Endothelial cell of umbilical vein (primary cell): ENCODE results near the gene MED4. TPM values are rescaled to one million over a fixed set of nuclear protein-coding genes. Genes with fewer than 3 reads are reported as not detected.

Experiments
- BruUV-seq: library from RNA; stranded (reverse); fragments of 400-500 nt; replicated peaks from 2 replicates; lab custom pipeline; 2021; lab: Mats Ljungman, UMichigan
- CTCF ChIA-PET: fragments of 300-600, 350-600 bp; sonication (Branson Sonifier 250); formaldehyde crosslinking; loops from one replicate; lab custom pipeline; 2021; ENCODE audit warnings: antibody characterized with exemption, inconsistent platforms; lab: Charles Lee
- POLR2A ChIA-PET: fragments of 300-600, 350-600 bp; sonication (Branson Sonifier 250); formaldehyde crosslinking; loops from one replicate; lab custom pipeline; 2021; ENCODE audit warnings: antibody characterized with exemption, inconsistent platforms; lab: Charles Lee
- DNase-seq: peaks from one replicate; pipeline ENCODE4 v3.0.0-alpha.2; 2011; ENCODE audit warnings: low read depth, low spot score
- FAIRE-seq: peaks from 2 replicates; lab custom pipeline; 2011; peaks lifted over from hg19 to GRCh38; lab: Jason Lieb, UNC
- H2AFZ ChIP-seq: 2 replicates; pipeline ENCODE4 v1.6.0; 2012; ENCODE audit warnings: low read depth, low read length, control low read depth, inconsistent platforms
- H3K27ac ChIP-seq: 2 replicates; pipeline ENCODE4 v1.5.1; 2011; ENCODE audit warnings: low read depth, mild to moderate bottlenecking, control low read depth, low read length, moderate library complexity; ENCODE audit not compliant: insufficient read depth
- H3K27me3 ChIP-seq, 2 experiments: 2 replicates each; pipeline versions ENCODE4 v1.6.0 to v1.6.1; 2011; ENCODE audit warnings: low read length in 2 of 2, mixed read lengths in 1 of 2; ENCODE audit not compliant: control insufficient read depth in 2 of 2, insufficient read depth in 2 of 2
- H3K36me3 ChIP-seq, 2 experiments: 2 replicates in 1 of 2; 3 replicates in 1 of 2; pipeline ENCODE4 v1.5.1; 2011; ENCODE audit warnings: low read length in 2 of 2, mild to moderate bottlenecking in 1 of 2, moderate library complexity in 1 of 2; ENCODE audit not compliant: control insufficient read depth in 2 of 2, insufficient read depth in 2 of 2; ENCODE audit errors: extremely low read depth in 1 of 2
- H3K4me1 ChIP-seq: 3 replicates; pipeline ENCODE4 v1.5.1; 2011; ENCODE audit warnings: mild to moderate bottlenecking, low read length; ENCODE audit not compliant: control insufficient read depth, insufficient read depth; ENCODE audit errors: extremely low read depth
- H3K4me2 ChIP-seq: 2 replicates; pipeline ENCODE4 v1.6.1; 2011; ENCODE audit warnings: low read length, control low read depth, mixed read lengths; ENCODE audit not compliant: insufficient read depth
- H3K4me3 ChIP-seq, 3 experiments: fragments of 200-600 bp in 1 of 3; sonication (generic), shearing (Covaris generic) in 1 of 3; replicated peaks in 1 of 3; 2 replicates each; pipeline ENCODE4 v1.5.1; 2011 to 2016; ENCODE audit warnings: control low read depth in 3 of 3, low read length in 3 of 3, mild to moderate bottlenecking in 2 of 3, inconsistent platforms in 1 of 3, low read depth in 1 of 3, moderate library complexity in 1 of 3; ENCODE audit not compliant: insufficient read depth in 1 of 3
- H3K79me2 ChIP-seq: 2 replicates; pipeline ENCODE4 v1.6.0; 2012; ENCODE audit warnings: low read length, inconsistent platforms; ENCODE audit not compliant: control insufficient read depth, insufficient read depth
- H3K9ac ChIP-seq: replicated peaks from 2 replicates; pipeline ENCODE3; 2011; ENCODE audit warnings: low read length, control low read depth; ENCODE audit not compliant: insufficient read depth; ENCODE audit errors: extremely low read depth
- H3K9me1 ChIP-seq: replicated peaks from 3 replicates; pipeline ENCODE4 v1.6.0; 2011; ENCODE audit warnings: mild to moderate bottlenecking, low read length; ENCODE audit not compliant: control insufficient read depth, insufficient read depth; ENCODE audit errors: extremely low read depth
- H3K9me3 ChIP-seq: replicated peaks from 2 replicates; pipeline ENCODE4 v1.5.1; 2012; ENCODE audit warnings: low read length, inconsistent platforms; ENCODE audit not compliant: control insufficient read depth, insufficient read depth
- H4K20me1 ChIP-seq: replicated peaks from 2 replicates; pipeline ENCODE3; 2011; ENCODE audit warnings: mild to moderate bottlenecking, low read length; ENCODE audit not compliant: control insufficient read depth, insufficient read depth; ENCODE audit errors: extremely low read depth
- EZH2 ChIP-seq: IDR thresholded peaks from 2 replicates; pipeline ENCODE4 v1.6.1; 2012; ENCODE audit warnings: borderline replicate concordance, low read depth, mild to moderate bottlenecking, moderate library complexity, low read length, inconsistent platforms; ENCODE audit not compliant: severe bottlenecking
- FOS ChIP-seq: IDR thresholded peaks from 2 replicates; pipeline ENCODE4 v1.6.1; 2011; ENCODE audit warnings: mild to moderate bottlenecking, low read length, moderate library complexity, borderline replicate concordance; ENCODE audit not compliant: insufficient read depth
- GATA2 ChIP-seq: IDR thresholded peaks from 2 replicates; pipeline ENCODE4 v1.7.0; 2011; ENCODE audit warnings: low read depth, mild to moderate bottlenecking, moderate library complexity, mixed read lengths, low read length; ENCODE audit not compliant: insufficient read length, insufficient read depth
- JUN ChIP-seq: IDR thresholded peaks from 2 replicates; pipeline ENCODE4 v1.6.1; 2011; ENCODE audit warnings: borderline replicate concordance, low read depth; ENCODE audit not compliant: insufficient read length, insufficient read depth
- MYC ChIP-seq: IDR thresholded peaks from one replicate; pipeline ENCODE4 v1.6.1; 2011; ENCODE audit warnings: mild to moderate bottlenecking, low read depth, low read length
- POLR2A ChIP-seq: IDR thresholded peaks from 2 replicates; pipeline ENCODE4 v1.6.1; 2012; ENCODE audit warnings: low read depth, mild to moderate bottlenecking, control low read depth, low read length
- POLR2AphosphoS5 ChIP-seq: IDR thresholded peaks from 2 replicates; pipeline ENCODE4 v1.6.1; 2012; ENCODE audit warnings: low read depth, mild to moderate bottlenecking, control low read depth, low read length, moderate library complexity; ENCODE audit not compliant: insufficient read depth
- dilution Hi-C: fragments of 300-500 bp; cut with MboI; formaldehyde crosslinking; loops from one replicate; pipeline ENCODE4 v1.15.0; 2019; ENCODE audit warnings: low sequenced_read_pairs; ENCODE audit not compliant: extremely low pct_ligation_motif_present
- intact Hi-C: fragments of 100-400 bp; cut with micrococcal nuclease; formaldehyde crosslinking; loops from one replicate; pipeline ENCODE4 v1.10.0; 2022
- polyA plus RNA-seq, 4 experiments: library from polyadenylated mRNA; depleted of rRNA in 3 of 4; stranded (reverse) in 3 of 4; unstranded in 1 of 4; fragments of >200 nt; gene quantifications; 2 replicates each; pipeline versions ENCODE4 v1.2.1 to v1.2.3, GENCODE V29; 2011 to 2012; ENCODE audit warnings: missing spikeins in 1 of 4
- total RNA-seq: library from RNA; stranded (reverse); gene quantifications from 2 replicates; pipeline ENCODE4 v1.2.3, GENCODE V29; 2021
- TF ChIP-seq, protein P1 (sequence below): IDR thresholded peaks from 2 replicates; pipeline ENCODE4 v1.6.1; 2011; ENCODE audit not compliant: insufficient read depth, insufficient read length
- TF ChIP-seq, protein P2 (sequence below), 2 donors: IDR thresholded peaks; 1 replicate in 1 of 2; 2 replicates in 1 of 2; pipeline ENCODE4 v1.5.1; 2011; ENCODE audit warnings: low read length in 2 of 2, mild to moderate bottlenecking in 2 of 2, moderate library complexity in 2 of 2, control low read depth in 1 of 2, inconsistent platforms in 1 of 2, low read depth in 1 of 2; ENCODE audit not compliant: insufficient read depth in 1 of 2; ENCODE audit errors: extremely low read depth in 1 of 2

The MED4 gene
- total and polyA plus RNA-seq, 2 donors (not counting 3 experiments of a cell fraction or from before 2014, with no cell fraction given) = 21.9 to 43.3 TPM

DNA sequence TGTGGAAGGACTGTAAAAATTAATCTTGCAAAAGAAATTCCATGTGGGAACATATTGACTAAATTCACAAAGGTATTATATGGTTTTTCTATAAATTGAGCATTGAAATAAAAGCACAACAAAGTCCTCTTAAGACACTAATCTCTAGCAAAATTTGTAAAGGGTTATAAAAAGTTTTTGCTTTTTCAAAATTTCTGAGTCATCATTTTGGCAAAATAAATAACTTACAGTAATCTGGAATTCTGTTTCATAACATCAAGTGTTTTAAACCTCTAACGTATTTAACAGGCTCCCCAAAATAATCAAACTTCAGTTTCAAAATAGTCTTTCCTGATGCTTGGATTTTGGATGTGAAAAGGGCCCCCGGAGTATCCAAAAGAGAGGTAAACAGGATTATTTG is 26.0 kb downstream of the MED4 start:
- H3K9me1 ChIP-seq = no peaks in the 10 kb centered on the region
- H3K4me1 ChIP-seq = no peaks in the 10 kb centered on the region
- H3K4me3 ChIP-seq = no peak overlapping the region
- no peaks in the 10 kb centered on the region for H3K79me2 ChIP-seq
- no TSS peak for BruUV-seq
- no peak overlapping the region for H2AFZ ChIP-seq
- intact Hi-C loops = no loop called here
- H3K36me3 ChIP-seq = peaks cover 14 to 19% of the 10 kb centered on the region in 2 experiments
- DNase-seq = no peak
- TF ChIP-seq EZH2 (no peak), JUN (no peak), GATA2 (no peak), FOS (no peak), POLR2AphosphoS5 (no peak), MYC (no peak), POLR2A (no peak)
- TF ChIP-seq, protein P1, sequence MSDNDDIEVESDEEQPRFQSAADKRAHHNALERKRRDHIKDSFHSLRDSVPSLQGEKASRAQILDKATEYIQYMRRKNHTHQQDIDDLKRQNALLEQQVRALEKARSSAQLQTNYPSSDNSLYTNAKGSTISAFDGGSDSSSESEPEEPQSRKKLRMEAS = no peak
- TF ChIP-seq, protein P2, sequence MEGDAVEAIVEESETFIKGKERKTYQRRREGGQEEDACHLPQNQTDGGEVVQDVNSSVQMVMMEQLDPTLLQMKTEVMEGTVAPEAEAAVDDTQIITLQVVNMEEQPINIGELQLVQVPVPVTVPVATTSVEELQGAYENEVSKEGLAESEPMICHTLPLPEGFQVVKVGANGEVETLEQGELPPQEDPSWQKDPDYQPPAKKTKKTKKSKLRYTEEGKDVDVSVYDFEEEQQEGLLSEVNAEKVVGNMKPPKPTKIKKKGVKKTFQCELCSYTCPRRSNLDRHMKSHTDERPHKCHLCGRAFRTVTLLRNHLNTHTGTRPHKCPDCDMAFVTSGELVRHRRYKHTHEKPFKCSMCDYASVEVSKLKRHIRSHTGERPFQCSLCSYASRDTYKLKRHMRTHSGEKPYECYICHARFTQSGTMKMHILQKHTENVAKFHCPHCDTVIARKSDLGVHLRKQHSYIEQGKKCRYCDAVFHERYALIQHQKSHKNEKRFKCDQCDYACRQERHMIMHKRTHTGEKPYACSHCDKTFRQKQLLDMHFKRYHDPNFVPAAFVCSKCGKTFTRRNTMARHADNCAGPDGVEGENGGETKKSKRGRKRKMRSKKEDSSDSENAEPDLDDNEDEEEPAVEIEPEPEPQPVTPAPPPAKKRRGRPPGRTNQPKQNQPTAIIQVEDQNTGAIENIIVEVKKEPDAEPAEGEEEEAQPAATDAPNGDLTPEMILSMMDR (IDR thresholded peaks at IDR 0.05; ENCODE audit: extremely low read depth in 1 of 2, insufficient read depth in 1 of 2, low read depth in 1 of 2, low read length in 2 of 2) = no peak
- no peak overlapping the region for H3K4me2 ChIP-seq
- dilution Hi-C loops = no loop called here
- no peak overlapping the region for H3K9ac ChIP-seq
- no peak for FAIRE-seq
- peaks cover 5% of the 10 kb centered on the region for H3K9me3 ChIP-seq
- POLR2A ChIA-PET = no interaction called here
- CTCF ChIA-PET = no interaction called here
- H4K20me1 ChIP-seq = no peaks in the 10 kb centered on the region
- no peaks in the 10 kb centered on the region for H3K27me3 ChIP-seq
- no peak overlapping the region for H3K27ac ChIP-seq
